ENCODE data around the gene PTPN21.
A peak's percentile ranks its signal among the peaks of the same experiment; 100 is the strongest.

PTPN21 gene

GRCh38 chr14:88562831-88563686 is 8.3 kb upstream of the PTPN21 start, which contains the start of gene ZC3H14 (continued):
- TF ChIP-seq, protein P1, sequence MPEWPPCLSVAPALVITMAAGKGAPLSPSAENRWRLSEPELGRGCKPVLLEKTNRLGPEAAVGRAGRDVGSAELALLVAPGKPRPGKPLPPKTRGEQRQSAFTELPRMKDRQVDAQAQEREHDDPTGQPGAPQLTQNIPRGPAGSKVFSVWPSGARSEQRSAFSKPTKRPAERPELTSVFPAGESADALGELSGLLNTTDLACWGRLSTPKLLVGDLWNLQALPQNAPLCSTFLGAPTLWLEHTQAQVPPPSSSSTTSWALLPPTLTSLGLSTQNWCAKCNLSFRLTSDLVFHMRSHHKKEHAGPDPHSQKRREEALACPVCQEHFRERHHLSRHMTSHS (tag by site-specific recombination; IDR thresholded peaks at IDR 0.05) = no peak
- TF ChIP-seq ZNF140 (tag by site-specific recombination; IDR thresholded peaks at IDR 0.05) (no peak), ZNF571 (tag by site-specific recombination; IDR thresholded peaks at IDR 0.05) (no peak), GFI1B (tag by site-specific recombination; IDR thresholded peaks at IDR 0.05) (no peak), ZNF514 (tag by site-specific recombination; IDR thresholded peaks at IDR 0.05) (no peak), SP3 (tag by site-specific recombination; IDR thresholded peaks at IDR 0.05) (peak; percentile 66), OSR2 (tag by site-specific recombination; IDR thresholded peaks at IDR 0.05) (no peak), ZNF394 (tag by site-specific recombination; IDR thresholded peaks at IDR 0.05; ENCODE audit: borderline replicate concordance) (no peak; the same call in 1 of the 2 replicates), ZNF426 (tag by site-specific recombination; IDR thresholded peaks at IDR 0.05) (no peak), ZNF223 (tag by site-specific recombination; IDR thresholded peaks at IDR 0.05) (no peak), ZNF274 (IDR thresholded peaks at IDR 0.05; ENCODE audit: low read length) (no peak), ZNF274 (tag by site-specific recombination; IDR thresholded peaks at IDR 0.05; ENCODE audit: borderline replicate concordance) (no peak), ZNF266 (tag by site-specific recombination; IDR thresholded peaks at IDR 0.05; ENCODE audit: low read depth) (no peak), ZXDB (tag by site-specific recombination; IDR thresholded peaks at IDR 0.05) (peak; percentile 51), ZNF596 (tag by site-specific recombination; IDR thresholded peaks at IDR 0.05) (no peak), ZNF23 (tag by site-specific recombination; IDR thresholded peaks at IDR 0.05; ENCODE audit: borderline replicate concordance) (no peak), ZNF513 (tag by site-specific recombination; IDR thresholded peaks at IDR 0.05) (no peak), ZNF174 (tag by site-specific recombination; IDR thresholded peaks at IDR 0.05) (no peak), PRDM2 (tag by site-specific recombination; IDR thresholded peaks at IDR 0.05; ENCODE audit: borderline replicate concordance) (no peak), ZNF560 (tag by site-specific recombination; IDR thresholded peaks at IDR 0.05; ENCODE audit: borderline replicate concordance) (no peak), ZNF548 (tag by site-specific recombination; IDR thresholded peaks at IDR 0.05) (no peak), GLI4 (tag by site-specific recombination; IDR thresholded peaks at IDR 0.05) (no peak), ZNF555 (tag by site-specific recombination; conservative IDR thresholded peaks at IDR 0.05) (no peak), ZNF670 (tag by site-specific recombination; IDR thresholded peaks at IDR 0.05; ENCODE audit: low read depth) (no peak)
- TF ChIP-seq, protein P2, sequence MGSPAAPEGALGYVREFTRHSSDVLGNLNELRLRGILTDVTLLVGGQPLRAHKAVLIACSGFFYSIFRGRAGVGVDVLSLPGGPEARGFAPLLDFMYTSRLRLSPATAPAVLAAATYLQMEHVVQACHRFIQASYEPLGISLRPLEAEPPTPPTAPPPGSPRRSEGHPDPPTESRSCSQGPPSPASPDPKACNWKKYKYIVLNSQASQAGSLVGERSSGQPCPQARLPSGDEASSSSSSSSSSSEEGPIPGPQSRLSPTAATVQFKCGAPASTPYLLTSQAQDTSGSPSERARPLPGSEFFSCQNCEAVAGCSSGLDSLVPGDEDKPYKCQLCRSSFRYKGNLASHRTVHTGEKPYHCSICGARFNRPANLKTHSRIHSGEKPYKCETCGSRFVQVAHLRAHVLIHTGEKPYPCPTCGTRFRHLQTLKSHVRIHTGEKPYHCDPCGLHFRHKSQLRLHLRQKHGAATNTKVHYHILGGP (tag by site-specific recombination; IDR thresholded peaks at IDR 0.05) = no peak
- TF ChIP-seq, protein P3, sequence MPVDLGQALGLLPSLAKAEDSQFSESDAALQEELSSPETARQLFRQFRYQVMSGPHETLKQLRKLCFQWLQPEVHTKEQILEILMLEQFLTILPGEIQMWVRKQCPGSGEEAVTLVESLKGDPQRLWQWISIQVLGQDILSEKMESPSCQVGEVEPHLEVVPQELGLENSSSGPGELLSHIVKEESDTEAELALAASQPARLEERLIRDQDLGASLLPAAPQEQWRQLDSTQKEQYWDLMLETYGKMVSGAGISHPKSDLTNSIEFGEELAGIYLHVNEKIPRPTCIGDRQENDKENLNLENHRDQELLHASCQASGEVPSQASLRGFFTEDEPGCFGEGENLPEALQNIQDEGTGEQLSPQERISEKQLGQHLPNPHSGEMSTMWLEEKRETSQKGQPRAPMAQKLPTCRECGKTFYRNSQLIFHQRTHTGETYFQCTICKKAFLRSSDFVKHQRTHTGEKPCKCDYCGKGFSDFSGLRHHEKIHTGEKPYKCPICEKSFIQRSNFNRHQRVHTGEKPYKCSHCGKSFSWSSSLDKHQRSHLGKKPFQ (tag by site-specific recombination; IDR thresholded peaks at IDR 0.05) = no peak
- TF ChIP-seq, protein P4, sequence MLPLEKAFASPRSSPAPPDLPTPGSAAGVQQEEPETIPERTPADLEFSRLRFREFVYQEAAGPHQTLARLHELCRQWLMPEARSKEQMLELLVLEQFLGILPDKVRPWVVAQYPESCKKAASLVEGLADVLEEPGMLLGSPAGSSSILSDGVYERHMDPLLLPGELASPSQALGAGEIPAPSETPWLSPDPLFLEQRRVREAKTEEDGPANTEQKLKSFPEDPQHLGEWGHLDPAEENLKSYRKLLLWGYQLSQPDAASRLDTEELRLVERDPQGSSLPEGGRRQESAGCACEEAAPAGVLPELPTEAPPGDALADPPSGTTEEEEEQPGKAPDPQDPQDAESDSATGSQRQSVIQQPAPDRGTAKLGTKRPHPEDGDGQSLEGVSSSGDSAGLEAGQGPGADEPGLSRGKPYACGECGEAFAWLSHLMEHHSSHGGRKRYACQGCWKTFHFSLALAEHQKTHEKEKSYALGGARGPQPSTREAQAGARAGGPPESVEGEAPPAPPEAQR (tag by site-specific recombination; IDR thresholded peaks at IDR 0.05) = no peak
